Lower leg skin (tissue), 4 donors: Measurements from ENCODE around the gene INIP. TPM values are rescaled to one million over a fixed set of nuclear protein-coding genes. Genes with fewer than 3 reads are reported as not detected.
"Not testable (repeated sequence)": the region's sequence is repeated elsewhere in the genome, so short reads cannot be mapped to it uniquely, and the experiment has no call there.

Experiments
- DNase-seq, 2 donors: peaks; one replicate each; pipeline ENCODE4 v3.0.0-alpha.2; 2019; ENCODE audit warnings: low spot score in 2 of 2
- H3K4me3 ChIP-seq: fragments of 200-600 bp; sonication (generic); 2 replicates; pipeline ENCODE4 v1.5.1; 2017; ENCODE audit warnings: mild to moderate bottlenecking, low read depth; ENCODE audit not compliant: poor library complexity, severe bottlenecking
- CTCF ChIP-seq, 3 donors: fragments of 450-650 bp; IDR thresholded peaks; one replicate each; pipeline ENCODE4 v1.5.1; 2016; ENCODE audit warnings: antibody characterized with exemption in 3 of 3, mild to moderate bottlenecking in 3 of 3, moderate library complexity in 2 of 3
- POLR2A ChIP-seq, 2 donors: fragments of 450-650 bp; IDR thresholded peaks; one replicate each; pipeline ENCODE4 v1.6.1; 2016 to 2017; ENCODE audit warnings: antibody characterized with exemption in 2 of 2, mild to moderate bottlenecking in 1 of 2, moderate library complexity in 1 of 2
- WGBS, 2 donors: methylation state at CpG; one replicate each; pipeline ENCODE4 v1.1.5; 2018; 5-methylcytosine and 5-hydroxymethylcytosine counted together
- intact Hi-C: fragments of 100-400 bp; cut with DNase I; formaldehyde crosslinking; loops from one replicate; pipeline ENCODE4 v1.15.0; 2023; ENCODE audit warnings: low total_unique reads
- total RNA-seq, 4 donors: library from RNA; depleted of rRNA; stranded (reverse); fragments of >200 nt; gene quantifications; one replicate each; pipeline ENCODE4 v1.1.0, GENCODE V29; 2016

INIP gene
- total RNA-seq, 4 donors from 2014 or later, result 12.5 to 20.0 (median 16.6) TPM

GRCh38 chr9:112734892-112735291 lies 17.0 kb upstream of the INIP start:
- no peak for DNase-seq
- TF ChIP-seq CTCF (IDR thresholded peaks at IDR 0.05) (no peak), POLR2A (IDR thresholded peaks at IDR 0.05) (no peak)
- WGBS, 2 donors, result 57 to 59% methylated on average over 2 of the region's 2 CpGs
- H3K4me3 ChIP-seq, result no peak overlapping the region
- intact Hi-C loops, result no loop called here

- WGBS, 2 donors, result 75% methylated on average over 7 of the region's 7 CpGs
- no peak for DNase-seq
- intact Hi-C loops, result no loop called here
- H3K4me3 ChIP-seq, result no peak overlapping the region
- TF ChIP-seq CTCF (IDR thresholded peaks at IDR 0.05), result no peak
- TF ChIP-seq POLR2A (IDR thresholded peaks at IDR 0.05), result no peak
These were observed 14.1 kb upstream of the INIP start for GRCh38 chr9:112731971-112732370.

- intact Hi-C loops, result no loop called here
- no peak for DNase-seq
- 96 to 97% methylated on average over 2 of the region's 2 CpGs for WGBS, 2 donors
- no peak overlapping the region for H3K4me3 ChIP-seq
- no peak for TF ChIP-seq POLR2A (IDR thresholded peaks at IDR 0.05)
- TF ChIP-seq CTCF (IDR thresholded peaks at IDR 0.05), result no peak
These were observed 10.5 kb upstream of the INIP start for GRCh38 chr9:112728401-112728800.

GRCh38 chr9:112726428-112726827 lies 8.5 kb upstream of the INIP start:
- TF ChIP-seq POLR2A (IDR thresholded peaks at IDR 0.05) (no peak), CTCF (IDR thresholded peaks at IDR 0.05) (no peak)
- no peak overlapping the region for H3K4me3 ChIP-seq
- WGBS, 2 donors, result 85 to 91% methylated on average over 4 of the region's 4 CpGs
- intact Hi-C loops, result no loop called here
- DNase-seq, result no peak

- no peak for TF ChIP-seq POLR2A (IDR thresholded peaks at IDR 0.05)
- TF ChIP-seq CTCF (IDR thresholded peaks at IDR 0.05), result no peak
- WGBS, 2 donors, result 72 to 89% methylated on average over 3 of the region's 3 CpGs
- intact Hi-C loops, result no loop called here
- DNase-seq, result no peak
- H3K4me3 ChIP-seq, result no peak overlapping the region
These were observed 8.0 kb upstream of the INIP start for GRCh38 chr9:112725961-112726360.

GRCh38 chr9:112722749-112723148 lies 4.8 kb upstream of the INIP start:
- H3K4me3 ChIP-seq, intact Hi-C loops, DNase-seq: not testable (repeated sequence)
- 97 to 98% methylated on average over 3 of the region's 3 CpGs for WGBS, 2 donors
